ENCODE results near the gene MRGPRF. TPM values are rescaled to one million over a fixed set of nuclear protein-coding genes. Genes with fewer than 3 reads are reported as not detected.

Gene MRGPRF
- total RNA-seq = 100 to 1,000 TPM in 3 of 4 donors, 10 to 100 TPM in 1; 88.9 to 213 (median 165) TPM

- peak; percentile 75 for ATAC-seq
- Histone ChIP-seq H3K27ac (peak within 1 kb of the TSS; percentile 88 to 99 (median 98)), H3K4me1 (peaks cover 6 to 67% (median 34%) of the 10 kb centered on the region in 3 donors), H3K27me3 (peaks cover 3% of the 10 kb centered on the region), H3K4me3 (peak within 1 kb of the TSS; percentile 70 to 77), H3K36me3 (no peaks in the 10 kb centered on the region), H3K9me3 (no peaks in the 10 kb centered on the region)
- peak; percentile 96 for TF ChIP-seq POLR2AphosphoS5 (IDR thresholded peaks at IDR 0.05)
- peak; percentile 91 to 92 for TF ChIP-seq POLR2A (IDR thresholded peaks at IDR 0.05)
- peak in 3 of 4 experiments; percentile 78 to 85 (median 85) for TF ChIP-seq CTCF (IDR thresholded peaks at IDR 0.05)
- no peak for TF ChIP-seq EP300 (IDR thresholded peaks at IDR 0.05)
- 0% methylated on average over 1 of the region's 43 CpGs; no CpG with 5 or more reads in 1 of the 2 donors for WGBS, 2 donors (ENCODE audit: low coverage in 1 of 2)
Observed at GRCh38 chr11:69013009-69013951, at the start of gene MRGPRF. Gene MRGPRF, minus strand, starts transcription at chr11:69013246. Its CDS starts 3,345 bp downstream, at chr11:69009901.

- no peak for ATAC-seq
- Histone ChIP-seq H3K9me3 (no peaks in the 10 kb centered on the region), H3K4me3 (no peak overlapping the region), H3K27me3 (no peaks in the 10 kb centered on the region), H3K4me1 (peaks cover 0 to 89% (median 19%) of the 10 kb centered on the region in 3 donors), H3K36me3 (peaks cover 0 to 77% of the 10 kb centered on the region in 2 donors), H3K27ac (peak overlapping the region in 3 of 4 donors; percentile 38 to 85 (median 82))
- WGBS, 2 donors (ENCODE audit: low coverage in 1 of 2) = 70 to 87% methylated on average over 3 to 9 of the region's 15 CpGs
- TF ChIP-seq EP300 (IDR thresholded peaks at IDR 0.05) (no peak), CTCF (IDR thresholded peaks at IDR 0.05) (no peak), POLR2A (IDR thresholded peaks at IDR 0.05) (no peak), POLR2AphosphoS5 (IDR thresholded peaks at IDR 0.05) (no peak)
Observed at GRCh38 chr11:69062169-69062855, 49.3 kb upstream of the MRGPRF start.

- peaks cover 0 to 89% (median 19%) of the 10 kb centered on the region in 3 donors for H3K4me1 ChIP-seq
- H3K9me3 ChIP-seq = no peaks in the 10 kb centered on the region
- peaks cover 0 to 73% of the 10 kb centered on the region in 2 donors for H3K36me3 ChIP-seq
- H3K27ac ChIP-seq = peak overlapping the region in 3 of 4 donors; percentile 21 to 85 (median 24)
- no peaks in the 10 kb centered on the region for H3K27me3 ChIP-seq
- TF ChIP-seq POLR2AphosphoS5 (IDR thresholded peaks at IDR 0.05) (no peak), EP300 (IDR thresholded peaks at IDR 0.05) (no peak), POLR2A (IDR thresholded peaks at IDR 0.05) (no peak), CTCF (IDR thresholded peaks at IDR 0.05) (no peak)
- 72 to 80% methylated on average over 1 to 4 of the region's 4 CpGs for WGBS, 2 donors (ENCODE audit: low coverage in 1 of 2)
- H3K4me3 ChIP-seq = no peak overlapping the region
- ATAC-seq = no peak
Observed at GRCh38 chr11:69061713-69062053, 48.6 kb upstream of the MRGPRF start.

- peak overlapping the region in 3 of 4 donors; percentile 21 to 50 (median 24) for H3K27ac ChIP-seq
- WGBS, 2 donors (ENCODE audit: low coverage in 1 of 2) = 53 to 85% methylated on average over 3 to 11 of the region's 25 CpGs
- peaks cover 0 to 78% of the 10 kb centered on the region in 2 donors for H3K36me3 ChIP-seq
- ATAC-seq = no peak
- H3K27me3 ChIP-seq = no peaks in the 10 kb centered on the region
- no peaks in the 10 kb centered on the region for H3K9me3 ChIP-seq
- no peak overlapping the region for H3K4me3 ChIP-seq
- TF ChIP-seq EP300 (IDR thresholded peaks at IDR 0.05) (no peak), POLR2A (IDR thresholded peaks at IDR 0.05) (no peak), POLR2AphosphoS5 (IDR thresholded peaks at IDR 0.05) (no peak)
- peaks cover 0 to 89% (median 17%) of the 10 kb centered on the region in 3 donors for H3K4me1 ChIP-seq
Observed at GRCh38 chr11:69060806-69061712, 48.0 kb upstream of the MRGPRF start.
